HCT116 (cell line): Measurements from ENCODE around the gene NCF2. TPM values are rescaled to one million over a fixed set of nuclear protein-coding genes. Genes with fewer than 3 reads are reported as not detected.

ENCODE experiments used
- ATAC-seq: fragments of 200-7000 bp; cut with Tn5 transposase; 2 replicates; pipeline ENCODE4 v1.9.1; 2020; ENCODE audit warnings: mild to moderate bottlenecking, moderate library complexity
- BruUV-seq: library from RNA; stranded (reverse); fragments of 400-500 nt; replicated peaks from 2 replicates; lab custom pipeline; 2021; lab: Mats Ljungman, UMichigan
- CTCF ChIA-PET: fragments of 300-600 bp; sonication (Branson Sonifier 250); formaldehyde crosslinking; loops from one replicate; lab custom pipeline; 2021; ENCODE audit warnings: antibody characterized with exemption; lab: Charles Lee
- POLR2A ChIA-PET: fragments of 300-600, 350-600 bp; sonication (Branson Sonifier 250); formaldehyde crosslinking; loops from one replicate; lab custom pipeline; 2021; ENCODE audit warnings: antibody characterized with exemption; lab: Charles Lee
- RAD21 ChIA-PET, 2 experiments: fragments of 300-600 bp; sonication (Branson Sonifier 250); formaldehyde crosslinking; loops; one replicate each; lab custom pipeline; 2023; ENCODE audit warnings: low total read pairs in 2 of 2; ENCODE audit not compliant: uncharacterized antibody in 2 of 2, unreplicated experiment in 2 of 2, low non-redundant PET in 1 of 2; lab: Charles Lee
- DNase-seq: peaks from one replicate; pipeline ENCODE4 v3.0.0-alpha.2; 2010; ENCODE audit warnings: low read depth, low spot score
- H2AFZ ChIP-seq: fragments of 200-600 bp; shearing (Covaris generic), sonication (generic); 2 replicates; pipeline ENCODE4 v1.6.1; 2017; ENCODE audit warnings: low read depth, mixed run types, mixed read lengths, antibody characterized with exemption, low read length; ENCODE audit not compliant: poor library complexity, severe bottlenecking
- H3K27ac ChIP-seq: 2 replicates; pipeline ENCODE4 v1.5.1; 2012; ENCODE audit warnings: low read depth, low read length
- H3K27me3 ChIP-seq: fragments of 200-600 bp; sonication (generic); 2 replicates; pipeline ENCODE4 v1.6.1; 2016; ENCODE audit warnings: mixed run types, low read length, mixed read lengths; ENCODE audit not compliant: insufficient read depth
- H3K36me3 ChIP-seq, 2 experiments: fragments of 200-500 bp in 1 of 2; fragments of 200-600 bp in 1 of 2; sonication (Bioruptor generic) in 1 of 2; sonication (generic) in 1 of 2; 2 replicates each; pipeline versions ENCODE4 v1.5.1 to v1.6.1; 2014 to 2016; ENCODE audit warnings: low read length in 2 of 2, inconsistent platforms in 1 of 2, mixed read lengths in 1 of 2, mixed run types in 1 of 2; ENCODE audit not compliant: insufficient read depth in 2 of 2, control insufficient read depth in 1 of 2
- H3K4me1 ChIP-seq, 2 experiments: fragments of 200-600 bp in 1 of 2; sonication (generic) in 1 of 2; 2 replicates each; pipeline versions ENCODE4 v1.5.1 to v1.6.1; 2012 to 2017; ENCODE audit warnings: low read length in 2 of 2, inconsistent platforms in 1 of 2, mild to moderate bottlenecking in 1 of 2, mixed read lengths in 1 of 2, mixed run types in 1 of 2, moderate library complexity in 1 of 2; ENCODE audit not compliant: insufficient read depth in 2 of 2, control insufficient read depth in 1 of 2
- H3K4me2 ChIP-seq: fragments of 200-600 bp; sonication (generic); 2 replicates; pipeline ENCODE4 v1.6.1; 2017; ENCODE audit warnings: mixed run types, low read length, mixed read lengths
- H3K4me3 ChIP-seq, 2 experiments: fragments of 200-600 bp in 1 of 2; sonication (generic) in 1 of 2; replicated peaks in 1 of 2; 2 replicates each; pipeline ENCODE4 v1.5.1; 2011 to 2016; ENCODE audit warnings: low read length in 2 of 2, control low read depth in 1 of 2, low read depth in 1 of 2, mild to moderate bottlenecking in 1 of 2, mixed read lengths in 1 of 2, mixed run types in 1 of 2
- H3K79me2 ChIP-seq: fragments of 200-600 bp; sonication (generic); 2 replicates; pipeline ENCODE4 v1.6.1; 2017; ENCODE audit warnings: mild to moderate bottlenecking, mixed run types, low read length, moderate library complexity, mixed read lengths; ENCODE audit not compliant: insufficient read depth
- H3K9ac ChIP-seq: fragments of 200-600 bp; sonication (generic); 2 replicates; pipeline ENCODE4 v1.6.1; 2016; ENCODE audit warnings: low read length, mixed read lengths
- H3K9me2 ChIP-seq: fragments of 200-600 bp; sonication (generic), shearing (Covaris generic); 2 replicates; pipeline ENCODE4 v1.6.1; 2017; ENCODE audit warnings: mixed run types, mild to moderate bottlenecking, moderate library complexity; ENCODE audit not compliant: insufficient read depth
- H3K9me3 ChIP-seq, 2 experiments: fragments of 200-500 bp in 1 of 2; fragments of 200-600 bp in 1 of 2; sonication (Bioruptor generic) in 1 of 2; sonication (generic) in 1 of 2; 2 replicates each; pipeline ENCODE4 v1.6.1; 2014 to 2017; ENCODE audit warnings: low read length in 2 of 2, mixed read lengths in 2 of 2, inconsistent platforms in 1 of 2, low read depth in 1 of 2, mild to moderate bottlenecking in 1 of 2, mixed run types in 1 of 2, moderate library complexity in 1 of 2; ENCODE audit not compliant: control insufficient read depth in 1 of 2, insufficient read depth in 1 of 2
- H4K20me1 ChIP-seq: fragments of 200-600 bp; sonication (generic), shearing (Covaris generic); 2 replicates; pipeline ENCODE4 v1.6.1; 2017; ENCODE audit warnings: mixed run types, mild to moderate bottlenecking, moderate library complexity; ENCODE audit not compliant: insufficient read depth
- ATF3 ChIP-seq: IDR thresholded peaks from 2 replicates; pipeline ENCODE4 v1.6.1; 2012
- EGR1 ChIP-seq: IDR thresholded peaks from 2 replicates; pipeline ENCODE4 v1.6.1; 2012; ENCODE audit warnings: low read depth
- POLR2AphosphoS5 ChIP-seq: IDR thresholded peaks from 2 replicates; pipeline ENCODE4 v1.6.1; 2011; ENCODE audit warnings: mild to moderate bottlenecking, low read depth, low read length, moderate library complexity
- RAD21 ChIP-seq: IDR thresholded peaks from 2 replicates; pipeline ENCODE4 v1.6.1; 2012; ENCODE audit warnings: low read depth, mild to moderate bottlenecking
- TCF7L2 ChIP-seq: IDR thresholded peaks from 2 replicates; pipeline ENCODE4 v1.7.0; 2011; ENCODE audit warnings: borderline replicate concordance, inconsistent platforms; ENCODE audit not compliant: insufficient read depth, insufficient read length; ENCODE audit errors: extremely low read depth
- ZBTB33 ChIP-seq: IDR thresholded peaks from 2 replicates; pipeline ENCODE4 v1.6.1; 2011; ENCODE audit warnings: mild to moderate bottlenecking, low read length, moderate library complexity; ENCODE audit not compliant: insufficient replicate concordance; ENCODE audit errors: extremely low read depth
- intact Hi-C: fragments of 100-400 bp; cut with micrococcal nuclease; formaldehyde crosslinking; loops from 2 replicates; pipeline ENCODE4 v1.10.0; 2022
- total RNA-seq: library from RNA; stranded (reverse); gene quantifications from one replicate; pipeline ENCODE4 v1.2.1, GENCODE V29; 2021; ENCODE audit not compliant: unreplicated experiment

NCF2 gene
- total RNA-seq, 1 experiment from 2014 or later, result 0.25 TPM

GRCh38 chr1:183546427-183546826 is 43.8 kb downstream of the NCF2 start (continued):
- TF ChIP-seq ZBTB33, result no peak
- TF ChIP-seq, all 23 proteins: peak for 0

GRCh38 chr1:183544598-183545297 is 45.5 kb downstream of the NCF2 start:
- peaks cover 45 to 53% of the 10 kb centered on the region in 2 experiments for H3K36me3 ChIP-seq
- H3K4me3 ChIP-seq, result no peak overlapping the region
- no peaks in the 10 kb centered on the region for H3K27me3 ChIP-seq
- no peaks in the 10 kb centered on the region for H3K9me2 ChIP-seq
- no peak overlapping the region for H2AFZ ChIP-seq
- no peaks in the 10 kb centered on the region for H4K20me1 ChIP-seq
- DNase-seq (no peak), ATAC-seq (no peak)
- no peak overlapping the region for H3K9ac ChIP-seq
- intact Hi-C loops, result loop anchor here (10.0 kb wide), 1 partner anchor 180 kb away; no protein-coding TSS in a partner anchor
- ChIA-PET RAD21 (no interaction called here), POLR2A (no interaction called here), CTCF (no interaction called here)
- no peaks in the 10 kb centered on the region for H3K9me3 ChIP-seq
- TF ChIP-seq ATF3, result no peak
- no peak for TF ChIP-seq EGR1
- no peak for TF ChIP-seq POLR2AphosphoS5
- no peak for TF ChIP-seq RAD21
- TF ChIP-seq TCF7L2, result no peak
- BruUV-seq, result no TSS peak
- no peak overlapping the region for H3K4me2 ChIP-seq
- H3K79me2 ChIP-seq, result no peaks in the 10 kb centered on the region
- H3K27ac ChIP-seq, result no peak overlapping the region
- H3K4me1 ChIP-seq, result peaks cover 0 to 3% of the 10 kb centered on the region in 2 experiments; a peak in 1 of 4 replicates
